ENCODE measurements around the gene CDK7.

CDK7 gene

GRCh38 chr5:69295088-69295754 is 60.5 kb downstream of the CDK7 start:
- no peak for DNase-seq

DNA sequence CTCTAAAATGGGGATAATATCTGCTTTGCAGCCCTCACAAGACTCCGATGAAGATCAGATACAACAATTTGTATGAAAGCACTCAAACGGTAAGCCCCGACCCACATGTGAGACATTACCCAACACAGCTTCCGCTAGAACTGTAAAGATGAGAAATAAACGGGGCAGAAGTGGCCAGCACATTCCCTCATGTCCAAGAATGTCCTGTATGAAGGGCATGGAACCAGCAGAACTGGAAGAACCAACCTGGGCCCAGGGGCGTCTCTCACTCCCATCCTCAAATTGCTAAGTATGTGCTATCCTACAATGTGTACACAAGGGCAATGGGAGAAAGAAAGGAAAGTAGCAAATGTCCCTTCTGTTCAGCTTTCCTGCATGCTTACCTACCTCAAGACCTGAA is 64.9 kb downstream of the CDK7 start:
- no peak for DNase-seq

DNA sequence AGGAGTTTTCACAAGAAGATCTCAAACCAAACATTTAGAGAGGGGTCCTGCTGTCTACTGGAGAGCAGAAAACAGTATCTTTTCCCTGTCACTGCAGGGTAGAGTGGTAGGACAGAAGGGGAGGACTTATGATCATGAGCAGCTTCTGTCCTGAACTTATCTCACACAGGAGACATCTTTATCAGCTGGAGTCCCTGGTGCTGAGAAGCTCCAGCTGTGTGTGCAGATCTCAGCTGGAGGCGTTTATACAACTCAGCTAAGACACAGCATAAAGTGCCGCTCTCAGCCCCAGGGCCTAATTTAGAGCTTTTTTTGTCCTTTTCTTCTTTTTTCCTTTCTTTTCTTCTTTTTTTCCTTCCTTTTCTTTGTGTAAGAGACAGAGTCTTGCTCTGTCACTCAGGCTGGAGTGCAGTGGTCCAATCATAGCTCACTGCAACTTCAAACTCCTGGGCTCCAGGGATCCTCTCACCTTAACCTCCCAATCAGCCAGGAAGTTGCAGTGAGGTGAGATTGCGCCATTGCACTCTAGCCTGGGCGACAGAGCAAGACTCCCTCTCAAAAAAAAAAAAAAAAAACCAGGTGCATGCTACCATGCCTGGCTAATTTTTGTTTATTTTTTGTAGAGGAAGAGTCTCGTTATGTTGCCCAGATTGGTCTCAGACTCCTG is 66.0 kb downstream of the CDK7 start:
- DNase-seq: no peak

- no peak for DNase-seq
These were observed 70.8 kb downstream of the CDK7 start for GRCh38 chr5:69305512-69305911.

DNA sequence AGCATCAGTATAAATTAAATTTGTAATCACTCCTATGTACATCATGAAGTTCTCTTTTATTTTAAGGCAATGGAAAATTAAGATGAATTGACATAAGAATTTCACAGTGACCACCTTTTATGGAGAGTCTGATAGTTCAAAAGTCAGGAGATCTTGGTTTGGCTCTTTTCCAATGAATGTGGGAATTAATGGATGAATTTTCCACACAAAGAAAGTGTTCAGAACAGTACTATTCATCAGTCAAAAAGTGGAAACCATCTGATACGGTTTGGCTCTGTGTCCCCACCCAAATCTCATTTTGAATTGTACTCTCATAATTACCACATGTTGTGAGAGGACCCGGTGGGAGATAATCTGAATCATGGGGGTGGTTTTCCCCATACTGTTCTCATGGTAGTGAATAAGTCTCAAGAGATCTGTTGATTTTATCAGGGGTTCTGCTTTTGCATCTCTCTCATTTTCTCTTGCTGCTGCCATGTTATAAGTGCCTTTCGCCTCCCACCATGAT is 73.4 kb downstream of the CDK7 start:
- DNase-seq: no peak

GRCh38 chr5:69309380-69309779 is 74.7 kb downstream of the CDK7 start:
- DNase-seq: no peak

GRCh38 chr5:69312459-69313160 is 77.9 kb downstream of the CDK7 start:
- DNase-seq: no peak

DNA sequence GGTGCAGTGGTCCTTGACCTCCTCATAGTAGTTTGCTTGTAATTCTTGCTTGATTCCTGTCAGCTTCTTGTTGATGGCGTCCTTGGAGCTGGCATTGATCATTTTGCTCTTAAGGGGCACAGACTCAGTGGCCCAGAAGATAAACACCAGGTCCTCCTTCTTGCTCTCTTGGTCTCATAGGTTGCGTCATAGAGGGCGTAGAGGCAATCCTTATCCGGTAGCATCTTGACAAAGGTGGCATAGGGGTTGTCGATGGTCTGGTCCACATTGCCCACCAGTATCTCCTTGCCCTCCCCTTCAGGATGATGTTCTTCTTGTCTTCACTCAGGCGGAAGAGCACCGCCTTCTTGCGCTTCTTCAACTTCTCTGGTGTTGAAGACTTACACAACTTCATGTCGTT is 78.7 kb downstream of the CDK7 start:
- no peak for DNase-seq

DNA sequence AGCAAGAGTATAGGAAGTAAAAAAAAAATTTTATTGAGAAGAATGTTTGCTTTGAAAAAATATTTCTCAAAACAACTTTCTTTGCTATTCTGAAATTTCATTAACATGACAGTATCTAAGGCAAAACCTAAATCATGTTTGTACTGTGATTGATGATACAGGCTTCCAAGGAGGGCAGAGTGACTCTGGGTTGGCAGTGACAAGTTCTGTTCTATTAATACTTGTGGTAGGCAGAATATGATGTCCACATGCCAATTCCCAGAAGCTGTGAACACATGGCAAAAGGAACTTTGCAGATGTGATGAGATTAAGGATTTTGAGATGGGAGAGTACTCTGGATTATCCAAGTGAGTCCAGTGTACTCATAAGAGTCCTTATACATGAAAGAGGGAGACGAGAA is 81.3 kb downstream of the CDK7 start:
- DNase-seq: no peak

- DNase-seq: no peak
These were observed 82.7 kb downstream of the CDK7 start for GRCh38 chr5:69317391-69317790.

DNA sequence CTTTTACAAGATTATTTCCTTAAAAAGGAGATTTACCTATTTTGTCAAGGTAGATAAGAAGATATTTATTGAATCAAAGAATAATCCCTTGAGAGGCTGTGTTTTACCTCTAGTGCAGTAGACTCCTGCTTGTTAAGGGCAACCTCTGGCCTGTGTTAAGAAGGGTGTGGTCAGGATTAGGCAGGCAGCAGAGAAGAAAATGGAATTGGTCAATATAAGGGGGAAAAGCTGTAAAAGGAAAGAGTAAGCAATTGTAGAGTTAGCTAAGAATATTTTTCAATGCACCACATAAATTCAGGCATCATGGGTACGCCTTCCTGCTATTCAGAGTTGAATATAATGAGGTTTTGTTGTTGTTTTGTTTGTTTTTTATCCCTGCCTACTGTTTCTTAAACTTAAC is 91.7 kb downstream of the CDK7 start:
- DNase-seq: no peak
